ENCODE results near the gene SMARCD3. TPM values are rescaled to one million over a fixed set of nuclear protein-coding genes. Genes with fewer than 3 reads are reported as not detected.

Gene SMARCD3
- total RNA-seq, 6 experiments from 2014 or later: 2.4 to 7.3 (median 2.7) TPM

DNA sequence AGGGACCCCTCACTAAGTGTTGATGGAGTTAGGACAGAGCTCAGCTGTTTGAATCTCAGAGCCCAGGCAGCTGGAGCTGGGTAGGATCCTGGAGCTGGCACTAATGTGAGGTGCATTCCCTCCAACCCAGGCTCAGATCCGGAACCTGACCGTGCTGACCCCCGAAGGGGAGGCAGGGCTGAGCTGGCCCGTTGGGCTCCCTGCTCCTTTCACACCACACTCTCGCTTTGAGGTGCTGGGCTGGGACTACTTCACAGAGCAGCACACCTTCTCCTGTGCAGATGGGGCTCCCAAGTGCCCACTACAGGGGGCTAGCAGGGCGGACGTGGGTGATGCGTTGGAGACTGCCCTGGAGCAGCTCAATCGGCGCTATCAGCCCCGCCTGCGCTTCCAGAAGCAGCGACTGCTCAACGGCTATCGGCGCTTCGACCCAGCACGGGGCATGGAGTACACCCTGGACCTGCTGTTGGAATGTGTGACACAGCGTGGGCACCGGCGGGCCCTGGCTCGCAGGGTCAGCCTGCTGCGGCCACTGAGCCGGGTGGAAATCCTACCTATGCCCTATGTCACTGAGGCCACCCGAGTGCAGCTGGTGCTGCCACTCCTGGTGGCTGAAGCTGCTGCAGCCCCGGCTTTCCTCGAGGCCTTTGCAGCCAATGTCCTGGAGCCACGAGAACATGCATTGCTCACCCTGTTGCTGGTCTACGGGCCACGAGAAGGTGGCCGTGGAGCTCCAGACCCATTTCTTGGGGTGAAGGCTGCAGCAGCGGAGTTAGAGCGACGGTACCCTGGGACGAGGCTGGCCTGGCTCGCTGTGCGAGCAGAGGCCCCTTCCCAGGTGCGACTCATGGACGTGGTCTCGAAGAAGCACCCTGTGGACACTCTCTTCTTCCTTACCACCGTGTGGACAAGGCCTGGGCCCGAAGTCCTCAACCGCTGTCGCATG, 11.0 kb downstream of the SMARCD3 start:
- H3K36me3 ChIP-seq: peaks cover 0 to 23% (median 0%) of the 10 kb centered on the region in 4 donors
- H3K9me3 ChIP-seq: no peaks in the 10 kb centered on the region
- H3K27me3 ChIP-seq: no peaks in the 10 kb centered on the region
- H3K4me1 ChIP-seq: peaks cover 0 to 12% (median 4%) of the 10 kb centered on the region in 4 donors
- DNase-seq (no peak), ATAC-seq (no peak)
- H3K4me3 ChIP-seq: no peak overlapping the region
- no CpG with 5 or more reads among the region's 44 CpGs for whole genome bisulfite sequencing (ENCODE audit: insufficient coverage, low coverage, low lambda C conversion rate, missing lambda C conversion rate)
- intact Hi-C loops (cut with DNase I): no loop called here
- TF ChIP-seq, protein P1, sequence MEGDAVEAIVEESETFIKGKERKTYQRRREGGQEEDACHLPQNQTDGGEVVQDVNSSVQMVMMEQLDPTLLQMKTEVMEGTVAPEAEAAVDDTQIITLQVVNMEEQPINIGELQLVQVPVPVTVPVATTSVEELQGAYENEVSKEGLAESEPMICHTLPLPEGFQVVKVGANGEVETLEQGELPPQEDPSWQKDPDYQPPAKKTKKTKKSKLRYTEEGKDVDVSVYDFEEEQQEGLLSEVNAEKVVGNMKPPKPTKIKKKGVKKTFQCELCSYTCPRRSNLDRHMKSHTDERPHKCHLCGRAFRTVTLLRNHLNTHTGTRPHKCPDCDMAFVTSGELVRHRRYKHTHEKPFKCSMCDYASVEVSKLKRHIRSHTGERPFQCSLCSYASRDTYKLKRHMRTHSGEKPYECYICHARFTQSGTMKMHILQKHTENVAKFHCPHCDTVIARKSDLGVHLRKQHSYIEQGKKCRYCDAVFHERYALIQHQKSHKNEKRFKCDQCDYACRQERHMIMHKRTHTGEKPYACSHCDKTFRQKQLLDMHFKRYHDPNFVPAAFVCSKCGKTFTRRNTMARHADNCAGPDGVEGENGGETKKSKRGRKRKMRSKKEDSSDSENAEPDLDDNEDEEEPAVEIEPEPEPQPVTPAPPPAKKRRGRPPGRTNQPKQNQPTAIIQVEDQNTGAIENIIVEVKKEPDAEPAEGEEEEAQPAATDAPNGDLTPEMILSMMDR (IDR thresholded peaks at IDR 0.05): no peak
- no peak for TF ChIP-seq POLR2A (IDR thresholded peaks at IDR 0.05)
- no peak overlapping the region for H3K27ac ChIP-seq

DNA sequence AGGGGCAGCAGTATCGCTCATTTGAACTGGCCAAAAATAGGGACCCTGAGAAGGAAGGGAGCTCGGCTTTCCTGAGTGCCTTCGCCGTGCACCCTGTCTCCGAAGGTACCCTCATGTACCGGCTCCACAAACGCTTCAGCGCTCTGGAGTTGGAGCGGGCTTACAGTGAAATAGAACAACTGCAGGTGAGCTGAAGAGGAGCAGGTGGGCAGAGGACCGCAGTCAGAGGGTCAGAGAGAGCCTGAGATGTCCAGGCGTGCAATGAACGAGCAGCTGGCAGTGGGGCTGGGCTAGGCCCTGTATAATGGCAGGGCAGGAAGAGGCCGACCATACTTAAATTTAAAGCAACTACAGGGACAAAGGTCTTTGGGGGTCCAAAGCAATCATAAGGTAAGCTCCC, 12.1 kb downstream of the SMARCD3 start:
- intact Hi-C loops (cut with DNase I): no loop called here
- TF ChIP-seq, protein P1 (IDR thresholded peaks at IDR 0.05): no peak
- TF ChIP-seq POLR2A (IDR thresholded peaks at IDR 0.05): no peak
- 87% methylated on average over 6 of the region's 13 CpGs for WGBS (ENCODE audit: insufficient coverage, low coverage, low lambda C conversion rate, missing lambda C conversion rate)
- no peaks in the 10 kb centered on the region for H3K9me3 ChIP-seq
- H3K4me3 ChIP-seq: no peak overlapping the region
- H3K27ac ChIP-seq: no peak overlapping the region
- peaks cover 0 to 23% (median 0%) of the 10 kb centered on the region in 4 donors for H3K36me3 ChIP-seq
- ATAC-seq (no peak), DNase-seq (no peak)
- peaks cover 0 to 16% (median 8%) of the 10 kb centered on the region in 4 donors for H3K4me1 ChIP-seq
- no peaks in the 10 kb centered on the region for H3K27me3 ChIP-seq

DNA sequence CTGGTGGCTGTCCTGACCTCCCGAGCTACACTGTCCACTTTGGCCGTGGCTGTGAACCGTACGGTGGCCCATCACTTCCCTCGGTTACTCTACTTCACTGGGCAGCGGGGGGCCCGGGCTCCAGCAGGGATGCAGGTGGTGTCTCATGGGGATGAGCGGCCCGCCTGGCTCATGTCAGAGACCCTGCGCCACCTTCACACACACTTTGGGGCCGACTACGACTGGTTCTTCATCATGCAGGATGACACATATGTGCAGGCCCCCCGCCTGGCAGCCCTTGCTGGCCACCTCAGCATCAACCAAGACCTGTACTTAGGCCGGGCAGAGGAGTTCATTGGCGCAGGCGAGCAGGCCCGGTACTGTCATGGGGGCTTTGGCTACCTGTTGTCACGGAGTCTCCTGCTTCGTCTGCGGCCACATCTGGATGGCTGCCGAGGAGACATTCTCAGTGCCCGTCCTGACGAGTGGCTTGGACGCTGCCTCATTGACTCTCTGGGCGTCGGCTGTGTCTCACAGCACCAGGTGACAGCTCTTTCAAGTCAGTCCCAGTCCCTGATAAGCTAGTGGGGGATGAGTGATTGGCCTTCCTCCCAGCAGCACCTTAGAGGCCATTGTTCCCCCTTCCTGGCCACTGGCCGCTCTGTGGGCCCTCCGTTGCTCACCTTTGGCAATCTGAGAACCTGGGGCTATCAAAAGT, 13.3 kb downstream of the SMARCD3 start:
- intact Hi-C loops (cut with DNase I): no loop called here
- Histone ChIP-seq H3K4me1 (peaks cover 0 to 16% (median 8%) of the 10 kb centered on the region in 4 donors), H3K4me3 (no peak overlapping the region), H3K27ac (no peak overlapping the region), H3K36me3 (peaks cover 0 to 23% (median 0%) of the 10 kb centered on the region in 4 donors), H3K27me3 (no peaks in the 10 kb centered on the region), H3K9me3 (no peaks in the 10 kb centered on the region)
- no peak for ATAC-seq
- WGBS (ENCODE audit: insufficient coverage, low coverage, low lambda C conversion rate, missing lambda C conversion rate): 80% methylated on average over 2 of the region's 28 CpGs
- TF ChIP-seq, protein P1 (IDR thresholded peaks at IDR 0.05): no peak
- TF ChIP-seq POLR2A (IDR thresholded peaks at IDR 0.05): no peak
- no peak for DNase-seq

DNA sequence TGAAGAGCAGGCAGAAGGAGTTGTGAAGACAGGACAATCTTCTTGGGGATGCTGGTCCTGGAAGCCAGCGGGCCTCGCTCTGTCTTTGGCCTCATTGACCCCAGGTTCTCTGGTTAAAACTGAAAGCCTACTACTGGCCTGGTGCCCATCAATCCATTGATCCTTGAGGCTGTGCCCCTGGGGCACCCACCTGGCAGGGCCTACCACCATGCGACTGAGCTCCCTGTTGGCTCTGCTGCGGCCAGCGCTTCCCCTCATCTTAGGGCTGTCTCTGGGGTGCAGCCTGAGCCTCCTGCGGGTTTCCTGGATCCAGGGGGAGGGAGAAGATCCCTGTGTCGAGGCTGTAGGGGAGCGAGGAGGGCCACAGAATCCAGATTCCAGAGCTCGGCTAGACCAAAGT, 14.7 kb downstream of the SMARCD3 start:
- peak overlapping the region in 2 of 3 donors; percentile 97 to 98 for H3K4me3 ChIP-seq
- TF ChIP-seq, protein P1 (IDR thresholded peaks at IDR 0.05): no peak
- no peak for TF ChIP-seq POLR2A (IDR thresholded peaks at IDR 0.05)
- H3K27ac ChIP-seq: no peak overlapping the region
- peaks cover 0 to 23% (median 0%) of the 10 kb centered on the region in 4 donors for H3K36me3 ChIP-seq
- no peaks in the 10 kb centered on the region for H3K9me3 ChIP-seq
- WGBS (ENCODE audit: insufficient coverage, low coverage, low lambda C conversion rate, missing lambda C conversion rate): 40% methylated on average over 1 of the region's 9 CpGs
- intact Hi-C loops (cut with DNase I): no loop called here
- no peaks in the 10 kb centered on the region for H3K27me3 ChIP-seq
- peaks cover 0 to 16% (median 8%) of the 10 kb centered on the region in 4 donors for H3K4me1 ChIP-seq
- no peak for DNase-seq
- no peak for ATAC-seq
